ENCODE results near the gene VSNL1. TPM values are rescaled to one million over a fixed set of nuclear protein-coding genes. Genes with fewer than 3 reads are reported as not detected.

VSNL1 gene
- total and polyA plus RNA-seq, 2 donors = 0.47 to 1.4 TPM

DNA sequence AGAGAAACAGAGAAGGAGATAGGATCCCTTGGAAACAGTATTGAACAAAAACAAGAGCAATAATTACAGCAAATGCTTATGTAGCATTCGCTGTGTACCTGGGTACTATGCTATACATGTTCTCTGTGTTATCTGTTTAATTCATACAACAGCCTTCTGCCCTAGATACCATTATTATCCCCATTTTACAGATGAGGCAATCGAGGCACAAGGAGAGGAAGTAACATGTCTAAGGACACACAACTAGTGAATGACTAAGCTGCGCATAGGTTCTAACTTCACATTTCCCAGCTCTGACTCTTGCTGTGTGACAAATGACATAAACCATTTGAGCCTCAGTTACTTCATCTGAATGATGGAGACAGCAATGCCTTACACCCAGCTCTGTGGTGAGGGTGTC lies 70.5 kb downstream of the VSNL1 start:
- H3K4me1 ChIP-seq (ENCODE audit: control insufficient read depth in 2 of 2, insufficient read depth in 2 of 2, low read length in 2 of 2) = no peaks in the 10 kb centered on the region
- H3K36me3 ChIP-seq (ENCODE audit: control insufficient read depth in 2 of 2, insufficient read depth in 2 of 2, low read length in 1 of 2) = no peaks in the 10 kb centered on the region
- no peak overlapping the region for H3K4me3 ChIP-seq (ENCODE audit: low read length in 2 of 2)
- H3K27me3 ChIP-seq (ENCODE audit: control insufficient read depth in 2 of 2, insufficient read depth in 1 of 2, low read length in 1 of 2) = no peaks in the 10 kb centered on the region
- no peak overlapping the region for H3K27ac ChIP-seq (ENCODE audit: low read depth in 1 of 2, low read length in 1 of 2)
- H3K9me3 ChIP-seq (ENCODE audit: control insufficient read depth in 2 of 2, insufficient read depth in 1 of 2, low read length in 1 of 2) = no peaks in the 10 kb centered on the region
- DNase-seq (ENCODE audit: low read depth in 6 of 9, low spot score in 9 of 9) = no peak
- 94% methylated on average over 3 of the region's 3 CpGs for WGBS

DNA sequence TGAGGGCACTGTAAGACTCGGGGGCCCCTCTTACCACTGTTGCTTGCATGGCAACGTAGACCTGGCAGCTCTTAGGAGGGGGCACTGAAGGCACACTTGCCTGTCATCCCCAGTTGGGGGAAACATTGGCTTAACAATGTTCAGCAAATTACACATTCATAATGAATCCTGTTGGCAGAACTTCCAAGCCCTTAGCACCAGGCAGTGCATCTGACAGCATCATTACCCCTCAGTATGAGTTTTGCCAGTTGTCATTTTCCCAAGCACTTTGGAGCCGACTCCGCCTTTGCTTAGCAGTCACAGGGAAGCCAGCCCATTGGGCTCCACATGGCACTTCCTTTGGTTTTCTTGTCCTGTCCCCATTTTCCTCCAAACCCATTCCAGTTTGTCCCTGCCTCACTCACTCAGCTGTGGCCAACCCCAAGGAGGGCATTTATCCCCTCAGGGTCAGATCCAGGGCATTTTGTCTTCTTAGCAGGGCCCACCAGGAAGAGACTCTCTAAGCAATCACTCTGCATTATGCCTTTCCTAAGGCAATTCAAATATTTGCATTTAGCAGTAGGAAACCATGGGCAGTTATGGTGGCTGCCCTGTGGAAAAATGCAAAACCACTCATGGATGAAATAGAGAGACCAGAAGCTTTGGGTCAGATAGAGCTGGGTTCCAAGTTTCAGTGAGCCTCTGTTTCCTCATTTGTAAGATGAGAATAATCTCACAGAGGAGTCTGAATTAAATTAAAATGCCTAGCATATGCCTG lies 73.9 kb downstream of the VSNL1 start:
- no peak overlapping the region for H3K27ac ChIP-seq (ENCODE audit: low read depth in 1 of 2, low read length in 1 of 2)
- no peaks in the 10 kb centered on the region for H3K27me3 ChIP-seq (ENCODE audit: control insufficient read depth in 2 of 2, insufficient read depth in 1 of 2, low read length in 1 of 2)
- H3K4me3 ChIP-seq (ENCODE audit: low read length in 2 of 2) = no peak overlapping the region
- 95% methylated on average over 4 of the region's 4 CpGs for WGBS
- H3K4me1 ChIP-seq (ENCODE audit: control insufficient read depth in 2 of 2, insufficient read depth in 2 of 2, low read length in 2 of 2) = no peaks in the 10 kb centered on the region
- no peaks in the 10 kb centered on the region for H3K36me3 ChIP-seq (ENCODE audit: control insufficient read depth in 2 of 2, insufficient read depth in 2 of 2, low read length in 1 of 2)
- no peak for DNase-seq (ENCODE audit: low read depth in 6 of 9, low spot score in 9 of 9)
- no peaks in the 10 kb centered on the region for H3K9me3 ChIP-seq (ENCODE audit: control insufficient read depth in 2 of 2, insufficient read depth in 1 of 2, low read length in 1 of 2)

DNA sequence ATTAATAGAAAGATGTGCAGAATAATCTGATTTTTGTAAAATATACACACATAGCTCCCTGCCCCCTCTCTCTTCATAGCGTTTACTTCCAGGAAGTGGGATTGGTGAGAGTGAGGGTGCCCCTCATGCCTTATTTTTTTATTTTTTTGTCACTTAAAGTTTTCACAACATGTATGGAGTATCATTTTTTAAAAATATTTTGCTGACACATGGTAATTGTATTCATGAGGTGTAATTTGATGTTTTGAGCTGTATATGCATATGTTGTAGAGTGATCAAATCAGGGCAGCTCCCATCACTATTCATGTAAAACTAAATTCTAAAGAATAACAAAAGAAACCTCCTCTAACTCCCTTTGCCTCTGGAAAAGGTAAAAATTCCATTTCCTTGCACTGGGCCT lies 74.7 kb downstream of the VSNL1 start:
- no peaks in the 10 kb centered on the region for H3K36me3 ChIP-seq (ENCODE audit: control insufficient read depth in 2 of 2, insufficient read depth in 2 of 2, low read length in 1 of 2)
- H3K9me3 ChIP-seq (ENCODE audit: control insufficient read depth in 2 of 2, insufficient read depth in 1 of 2, low read length in 1 of 2) = no peaks in the 10 kb centered on the region
- no peaks in the 10 kb centered on the region for H3K4me1 ChIP-seq (ENCODE audit: control insufficient read depth in 2 of 2, insufficient read depth in 2 of 2, low read length in 2 of 2)
- H3K27ac ChIP-seq (ENCODE audit: low read depth in 1 of 2, low read length in 1 of 2) = no peak overlapping the region
- no peak for DNase-seq (ENCODE audit: low read depth in 6 of 9, low spot score in 9 of 9)
- H3K4me3 ChIP-seq (ENCODE audit: low read length in 2 of 2) = no peak overlapping the region
- H3K27me3 ChIP-seq (ENCODE audit: control insufficient read depth in 2 of 2, insufficient read depth in 1 of 2, low read length in 1 of 2) = no peaks in the 10 kb centered on the region
- WGBS = 76% methylated on average over 1 of the region's 1 CpG

DNA sequence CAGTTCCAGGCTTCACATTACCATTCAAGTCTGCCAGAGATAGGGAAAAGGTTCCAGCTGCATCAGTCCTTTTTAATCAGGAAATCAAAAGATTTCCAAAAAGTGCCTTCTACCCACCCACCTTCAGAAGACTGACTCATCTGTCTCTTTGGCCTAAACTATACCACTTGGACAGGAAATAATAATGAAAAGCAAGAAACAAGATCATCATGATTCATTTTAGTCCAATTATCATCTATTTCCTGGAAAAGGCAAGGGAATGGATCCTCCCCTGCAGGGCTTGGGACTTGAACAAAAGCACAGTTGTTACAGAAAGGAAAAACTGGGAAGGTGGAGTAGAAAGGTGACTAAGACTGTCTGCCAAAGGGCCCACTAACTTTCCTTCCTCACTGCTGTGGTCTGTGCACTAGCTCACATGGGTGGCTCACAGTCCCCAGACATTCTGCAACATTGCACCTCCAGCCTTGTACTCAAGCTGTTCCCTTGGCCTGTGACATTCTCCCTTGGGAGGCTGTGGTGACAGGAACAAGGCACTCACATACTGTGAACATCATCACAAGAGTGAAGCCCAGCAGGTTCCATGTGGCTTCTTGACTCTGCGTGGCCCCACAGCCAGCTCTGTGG lies 75.3 kb downstream of the VSNL1 start:
- Histone ChIP-seq H3K27ac (ENCODE audit: low read depth in 1 of 2, low read length in 1 of 2) (no peak overlapping the region), H3K36me3 (ENCODE audit: control insufficient read depth in 2 of 2, insufficient read depth in 2 of 2, low read length in 1 of 2) (no peaks in the 10 kb centered on the region), H3K4me3 (ENCODE audit: low read length in 2 of 2) (no peak overlapping the region), H3K4me1 (ENCODE audit: control insufficient read depth in 2 of 2, insufficient read depth in 2 of 2, low read length in 2 of 2) (no peaks in the 10 kb centered on the region), H3K27me3 (ENCODE audit: control insufficient read depth in 2 of 2, insufficient read depth in 1 of 2, low read length in 1 of 2) (no peaks in the 10 kb centered on the region), H3K9me3 (ENCODE audit: control insufficient read depth in 2 of 2, insufficient read depth in 1 of 2, low read length in 1 of 2) (no peaks in the 10 kb centered on the region)
- DNase-seq (ENCODE audit: low read depth in 6 of 9, low spot score in 9 of 9) = no peak
- WGBS = 95% methylated on average over 1 of the region's 1 CpG

DNA sequence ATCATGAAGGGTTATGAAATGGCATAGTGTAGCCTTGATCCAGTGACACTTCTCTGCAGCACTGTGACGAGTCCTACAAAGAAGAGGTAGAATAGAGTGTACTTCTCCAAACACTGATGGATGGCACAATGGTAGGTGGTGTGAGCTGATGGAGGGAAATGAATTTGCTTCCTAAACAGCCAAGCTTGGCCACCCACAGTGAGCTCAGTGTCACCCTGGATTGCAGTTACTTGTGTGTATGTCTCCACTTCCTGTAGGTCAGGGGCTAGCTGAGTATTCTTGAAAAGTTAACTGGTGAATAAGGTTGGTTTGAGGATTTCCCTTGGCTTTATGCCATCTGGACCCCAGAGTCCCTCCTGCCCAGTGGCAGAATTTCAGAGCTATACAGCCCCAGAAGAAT lies 75.9 kb downstream of the VSNL1 start:
- H3K36me3 ChIP-seq (ENCODE audit: control insufficient read depth in 2 of 2, insufficient read depth in 2 of 2, low read length in 1 of 2) = no peaks in the 10 kb centered on the region
- no peaks in the 10 kb centered on the region for H3K9me3 ChIP-seq (ENCODE audit: control insufficient read depth in 2 of 2, insufficient read depth in 1 of 2, low read length in 1 of 2)
- no peak overlapping the region for H3K4me3 ChIP-seq (ENCODE audit: low read length in 2 of 2)
- H3K4me1 ChIP-seq (ENCODE audit: control insufficient read depth in 2 of 2, insufficient read depth in 2 of 2, low read length in 2 of 2) = no peaks in the 10 kb centered on the region
- 95% methylated on average over 1 of the region's 1 CpG for WGBS
- no peak for DNase-seq (ENCODE audit: low read depth in 6 of 9, low spot score in 9 of 9)
- no peaks in the 10 kb centered on the region for H3K27me3 ChIP-seq (ENCODE audit: control insufficient read depth in 2 of 2, insufficient read depth in 1 of 2, low read length in 1 of 2)
- H3K27ac ChIP-seq (ENCODE audit: low read depth in 1 of 2, low read length in 1 of 2) = no peak overlapping the region

DNA sequence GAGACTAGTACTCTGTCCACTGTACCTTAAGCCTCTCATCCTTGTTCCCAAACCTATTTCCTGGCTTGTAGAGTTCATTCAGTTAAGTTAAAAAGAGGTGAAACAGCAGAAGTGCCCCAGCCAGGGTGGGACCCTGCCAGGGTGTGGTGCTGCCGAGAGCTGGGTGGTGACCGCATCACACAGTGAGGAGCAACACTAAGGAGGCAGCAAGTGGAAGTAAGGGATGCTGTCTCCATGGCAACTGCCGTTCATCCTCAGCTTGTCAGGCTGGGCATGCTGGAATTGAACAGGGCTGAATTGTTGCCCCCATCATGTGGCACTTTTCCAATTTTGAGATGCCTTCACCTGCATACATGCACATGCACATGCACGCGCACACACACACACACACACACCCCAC lies 77.0 kb downstream of the VSNL1 start:
- H3K4me3 ChIP-seq (ENCODE audit: low read length in 2 of 2) = no peak overlapping the region
- H3K36me3 ChIP-seq (ENCODE audit: control insufficient read depth in 2 of 2, insufficient read depth in 2 of 2, low read length in 1 of 2) = no peaks in the 10 kb centered on the region
- DNase-seq (ENCODE audit: low read depth in 6 of 9, low spot score in 9 of 9) = no peak
- 93% methylated on average over 5 of the region's 5 CpGs for WGBS
- no peaks in the 10 kb centered on the region for H3K27me3 ChIP-seq (ENCODE audit: control insufficient read depth in 2 of 2, insufficient read depth in 1 of 2, low read length in 1 of 2)
- H3K4me1 ChIP-seq (ENCODE audit: control insufficient read depth in 2 of 2, insufficient read depth in 2 of 2, low read length in 2 of 2) = no peaks in the 10 kb centered on the region
- H3K27ac ChIP-seq (ENCODE audit: low read depth in 1 of 2, low read length in 1 of 2) = no peak overlapping the region
- H3K9me3 ChIP-seq (ENCODE audit: control insufficient read depth in 2 of 2, insufficient read depth in 1 of 2, low read length in 1 of 2) = no peaks in the 10 kb centered on the region

DNA sequence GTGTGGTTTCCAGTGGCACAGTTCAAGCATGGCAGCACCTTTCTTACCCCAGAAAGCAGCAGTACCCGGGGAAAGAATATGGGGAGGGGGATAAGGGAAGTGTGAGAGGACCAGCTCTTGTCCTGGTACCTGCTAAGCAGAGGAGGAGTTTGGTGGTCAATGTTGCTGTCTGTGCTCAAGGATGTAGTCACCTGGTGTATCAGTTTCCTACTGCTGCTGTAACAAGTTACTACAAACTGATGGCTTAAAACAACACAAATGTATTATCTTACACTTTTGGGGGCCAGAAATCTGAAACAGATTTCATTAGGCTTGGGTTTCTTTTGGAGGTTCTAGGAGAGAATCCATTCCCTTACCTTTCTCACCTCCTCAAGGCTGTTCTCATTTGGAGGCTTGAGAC lies 77.5 kb downstream of the VSNL1 start:
- DNase-seq (ENCODE audit: low read depth in 6 of 9, low spot score in 9 of 9) = no peak
- no peaks in the 10 kb centered on the region for H3K4me1 ChIP-seq (ENCODE audit: control insufficient read depth in 2 of 2, insufficient read depth in 2 of 2, low read length in 2 of 2)
- WGBS = 78% methylated on average over 1 of the region's 1 CpG
- H3K9me3 ChIP-seq (ENCODE audit: control insufficient read depth in 2 of 2, insufficient read depth in 1 of 2, low read length in 1 of 2) = no peaks in the 10 kb centered on the region
- no peaks in the 10 kb centered on the region for H3K36me3 ChIP-seq (ENCODE audit: control insufficient read depth in 2 of 2, insufficient read depth in 2 of 2, low read length in 1 of 2)
- no peaks in the 10 kb centered on the region for H3K27me3 ChIP-seq (ENCODE audit: control insufficient read depth in 2 of 2, insufficient read depth in 1 of 2, low read length in 1 of 2)
- no peak overlapping the region for H3K27ac ChIP-seq (ENCODE audit: low read depth in 1 of 2, low read length in 1 of 2)
- H3K4me3 ChIP-seq (ENCODE audit: low read length in 2 of 2) = no peak overlapping the region

DNA sequence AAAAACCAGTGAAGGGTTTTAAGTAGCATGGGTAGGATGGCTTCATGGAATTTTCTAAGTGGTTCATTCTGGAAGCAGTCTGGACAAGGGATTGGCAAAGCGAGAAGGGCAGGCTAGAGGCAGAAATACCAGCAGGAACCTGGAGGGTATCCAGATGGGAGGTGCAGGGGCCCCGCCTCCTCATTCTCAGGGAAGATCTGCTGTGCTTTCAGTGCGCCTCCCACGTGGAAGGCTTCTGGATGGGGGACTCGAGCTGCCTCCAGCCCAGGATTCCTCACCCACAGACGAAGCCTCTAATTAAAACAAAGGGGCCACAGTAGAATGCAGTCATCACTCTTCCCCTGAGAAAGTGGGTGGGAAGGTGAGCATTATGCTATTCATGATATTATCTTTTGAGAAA lies 79.8 kb downstream of the VSNL1 start:
- H3K36me3 ChIP-seq (ENCODE audit: control insufficient read depth in 2 of 2, insufficient read depth in 2 of 2, low read length in 1 of 2) = no peaks in the 10 kb centered on the region
- H3K27me3 ChIP-seq (ENCODE audit: control insufficient read depth in 2 of 2, insufficient read depth in 1 of 2, low read length in 1 of 2) = no peaks in the 10 kb centered on the region
- no peaks in the 10 kb centered on the region for H3K9me3 ChIP-seq (ENCODE audit: control insufficient read depth in 2 of 2, insufficient read depth in 1 of 2, low read length in 1 of 2)
- H3K4me1 ChIP-seq (ENCODE audit: control insufficient read depth in 2 of 2, insufficient read depth in 2 of 2, low read length in 2 of 2) = no peaks in the 10 kb centered on the region
- no peak overlapping the region for H3K4me3 ChIP-seq (ENCODE audit: low read length in 2 of 2)
- no peak for DNase-seq (ENCODE audit: low read depth in 6 of 9, low spot score in 9 of 9)
- WGBS = 85% methylated on average over 6 of the region's 6 CpGs
- H3K27ac ChIP-seq (ENCODE audit: low read depth in 1 of 2, low read length in 1 of 2) = no peak overlapping the region

DNA sequence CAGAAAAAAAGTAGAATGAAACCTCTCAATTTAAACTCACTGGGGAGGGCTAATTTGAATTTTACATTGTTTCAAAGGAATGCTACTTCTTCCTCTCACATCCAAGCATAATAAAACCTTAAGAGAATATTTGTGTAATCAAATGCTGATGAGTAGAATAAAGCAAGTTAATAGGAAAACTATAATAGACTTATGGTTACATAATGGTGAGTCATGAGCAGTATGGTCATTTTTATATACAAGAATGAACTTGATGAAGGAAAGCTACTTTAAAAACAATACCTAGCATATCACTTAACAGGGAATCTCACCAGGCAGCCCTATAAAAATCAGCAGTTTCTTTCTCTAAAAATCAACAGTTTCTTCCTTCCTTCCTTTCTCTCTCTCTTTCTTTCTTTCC lies 80.3 kb downstream of the VSNL1 start:
- Histone ChIP-seq H3K27ac (ENCODE audit: low read depth in 1 of 2, low read length in 1 of 2) (no peak overlapping the region), H3K9me3 (ENCODE audit: control insufficient read depth in 2 of 2, insufficient read depth in 1 of 2, low read length in 1 of 2) (no peaks in the 10 kb centered on the region), H3K27me3 (ENCODE audit: control insufficient read depth in 2 of 2, insufficient read depth in 1 of 2, low read length in 1 of 2) (no peaks in the 10 kb centered on the region), H3K4me1 (ENCODE audit: control insufficient read depth in 2 of 2, insufficient read depth in 2 of 2, low read length in 2 of 2) (no peaks in the 10 kb centered on the region), H3K36me3 (ENCODE audit: control insufficient read depth in 2 of 2, insufficient read depth in 2 of 2, low read length in 1 of 2) (no peaks in the 10 kb centered on the region), H3K4me3 (ENCODE audit: low read length in 2 of 2) (no peak overlapping the region)
- no peak for DNase-seq (ENCODE audit: low read depth in 6 of 9, low spot score in 9 of 9)

Measured in thymus (tissue), 11 donors.